GM08714 (cell line): ENCODE results near the gene PROKR1.
"Not testable (repeated sequence)": the region's sequence is repeated elsewhere in the genome, so short reads cannot be mapped to it uniquely, and the experiment has no call there.

Experiments used
- H3K4me3 ChIP-seq: fragments of 200-500 bp; sonication (Bioruptor generic); 2 replicates; pipeline ENCODE4 v1.5.1; 2014; ENCODE audit warnings: mild to moderate bottlenecking, low read length, inconsistent platforms
- ZNF274 ChIP-seq: IDR thresholded peaks from 2 replicates; pipeline ENCODE4 v1.6.1; 2012; ENCODE audit warnings: mild to moderate bottlenecking, low read depth, low read length

PROKR1 gene

DNA sequence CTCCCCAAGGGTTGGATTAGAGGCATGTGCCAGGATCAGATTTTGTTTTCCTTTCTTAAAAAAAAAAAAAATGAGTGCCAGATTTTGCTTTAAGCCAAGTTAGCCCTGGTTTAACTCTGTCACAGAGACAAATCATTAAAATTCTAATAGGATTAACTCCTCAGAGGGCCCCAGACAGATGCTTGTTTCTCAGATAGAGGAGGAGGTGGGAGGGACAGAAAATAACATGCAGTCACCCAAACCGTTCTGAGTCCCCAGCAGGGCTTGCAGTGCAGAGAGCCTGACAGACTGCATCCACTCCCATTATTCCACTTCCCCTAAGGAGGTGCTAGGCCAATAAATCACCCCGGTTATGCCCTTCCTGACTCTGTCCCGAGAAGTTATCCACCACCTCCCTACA lies 6.3 kb upstream of the PROKR1 start:
- H3K4me3 ChIP-seq, result no peak overlapping the region
- TF ChIP-seq ZNF274, result no peak

DNA sequence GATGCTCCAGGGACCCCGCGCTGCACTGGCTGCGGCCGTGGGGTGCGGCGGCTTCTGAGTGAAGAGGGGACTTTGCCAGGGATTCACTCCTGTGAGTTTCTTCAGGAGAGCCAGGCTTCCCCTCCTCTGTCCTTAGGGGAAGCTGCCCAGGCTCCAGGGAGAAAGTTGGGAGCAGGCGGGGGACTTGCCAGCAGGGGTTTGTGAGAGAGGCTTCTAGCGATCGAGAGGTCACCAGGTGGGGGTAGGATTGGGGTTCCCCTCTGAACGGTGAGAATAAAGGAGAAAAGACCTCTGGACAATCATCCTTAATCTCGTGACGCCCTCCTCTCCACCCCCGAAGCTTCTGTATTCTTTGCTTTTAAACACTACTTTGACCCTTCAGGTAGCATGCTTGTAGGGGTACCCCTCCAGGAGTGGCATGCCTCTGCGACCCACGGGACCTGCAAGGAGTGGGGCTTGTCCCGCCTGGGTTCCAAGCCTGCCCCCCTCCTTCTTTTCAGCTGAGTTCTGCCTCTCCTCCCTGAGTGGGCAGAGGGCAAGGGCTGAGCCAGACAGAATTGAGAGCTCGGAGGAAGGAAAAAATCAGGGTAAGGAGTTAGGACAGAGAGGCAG lies 601 bp downstream of the PROKR1 start:
- no peak overlapping the region for H3K4me3 ChIP-seq
- no peak for TF ChIP-seq ZNF274

DNA sequence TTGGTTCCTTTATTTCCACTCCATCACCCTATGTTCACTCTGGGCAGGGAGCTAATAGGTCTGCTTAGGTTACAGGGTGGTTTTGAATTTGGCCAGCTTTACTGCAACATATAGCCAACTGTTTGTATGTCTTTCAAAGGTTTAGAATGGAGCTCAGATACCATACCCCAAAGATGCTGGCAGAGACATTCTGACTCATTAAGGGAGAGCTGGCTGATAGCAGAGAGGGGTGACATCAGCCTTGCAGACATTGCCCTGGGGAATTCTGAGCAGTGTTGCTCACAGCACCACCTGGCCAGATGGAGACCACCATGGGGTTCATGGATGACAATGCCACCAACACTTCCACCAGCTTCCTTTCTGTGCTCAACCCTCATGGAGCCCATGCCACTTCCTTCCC lies 2.1 kb downstream of the PROKR1 start:
- no peak for TF ChIP-seq ZNF274
- no peak overlapping the region for H3K4me3 ChIP-seq

DNA sequence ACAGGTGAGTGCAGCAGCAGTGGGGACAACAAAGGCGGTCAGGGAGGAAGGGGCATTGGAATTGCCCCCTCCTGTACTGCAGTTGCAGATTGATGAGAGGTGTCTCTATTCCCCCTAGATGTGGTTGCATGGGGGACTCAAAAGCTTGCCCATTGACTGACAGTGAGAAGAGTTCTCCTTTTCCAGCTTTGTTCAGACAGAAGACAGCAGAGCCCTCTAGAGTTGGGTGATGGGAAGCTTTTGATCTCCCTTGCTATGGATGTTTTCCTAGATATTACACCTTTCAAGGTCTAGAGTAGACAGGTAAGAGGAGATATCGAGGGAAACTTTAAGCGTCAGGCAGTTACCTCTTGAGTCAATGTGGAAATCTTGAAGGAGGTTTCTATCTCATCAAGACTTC lies 2.9 kb downstream of the PROKR1 start:
- TF ChIP-seq ZNF274, result no peak
- H3K4me3 ChIP-seq, result no peak overlapping the region

DNA sequence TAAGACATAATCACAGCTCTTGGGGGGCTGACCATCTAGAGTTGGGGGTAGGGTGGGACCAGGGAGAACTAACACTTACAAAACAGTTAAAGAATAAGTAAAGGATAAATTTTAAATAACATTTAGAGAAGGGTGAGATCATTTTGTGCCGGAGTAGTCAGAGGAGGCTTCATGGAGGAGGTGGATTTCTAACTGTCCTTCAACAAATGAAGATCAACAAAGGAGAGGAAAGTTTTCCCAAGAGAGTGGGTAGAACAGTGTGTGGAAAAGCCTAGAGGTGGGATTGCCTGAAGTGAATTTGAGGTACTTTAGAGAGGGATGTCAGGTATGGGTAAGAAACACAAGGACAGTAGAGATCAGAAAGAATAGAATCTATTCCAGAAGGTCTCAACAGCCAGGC lies 7.3 kb downstream of the PROKR1 start:
- no peak for TF ChIP-seq ZNF274
- H3K4me3 ChIP-seq, result no peak overlapping the region

DNA sequence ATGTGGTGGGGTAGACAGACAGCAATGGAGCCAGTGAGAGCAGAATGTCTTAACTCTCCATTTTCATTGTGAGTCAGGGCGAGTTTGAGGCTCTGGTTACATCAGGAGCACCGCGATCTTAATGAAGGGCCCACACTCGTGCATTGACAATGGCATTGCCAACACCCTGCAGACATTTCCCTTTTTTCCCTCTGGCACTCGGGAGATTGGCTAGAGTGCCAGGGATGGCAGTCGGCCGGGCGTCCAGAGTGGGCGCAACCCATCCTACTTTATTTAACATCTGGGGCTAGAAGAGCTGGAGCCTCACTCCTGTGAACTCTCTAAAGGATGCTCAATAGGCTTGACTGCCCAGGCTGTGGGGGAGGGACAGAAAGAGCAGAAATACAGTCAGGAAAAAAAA lies 9.7 kb downstream of the PROKR1 start:
- no peak overlapping the region for H3K4me3 ChIP-seq
- TF ChIP-seq ZNF274, result no peak

DNA sequence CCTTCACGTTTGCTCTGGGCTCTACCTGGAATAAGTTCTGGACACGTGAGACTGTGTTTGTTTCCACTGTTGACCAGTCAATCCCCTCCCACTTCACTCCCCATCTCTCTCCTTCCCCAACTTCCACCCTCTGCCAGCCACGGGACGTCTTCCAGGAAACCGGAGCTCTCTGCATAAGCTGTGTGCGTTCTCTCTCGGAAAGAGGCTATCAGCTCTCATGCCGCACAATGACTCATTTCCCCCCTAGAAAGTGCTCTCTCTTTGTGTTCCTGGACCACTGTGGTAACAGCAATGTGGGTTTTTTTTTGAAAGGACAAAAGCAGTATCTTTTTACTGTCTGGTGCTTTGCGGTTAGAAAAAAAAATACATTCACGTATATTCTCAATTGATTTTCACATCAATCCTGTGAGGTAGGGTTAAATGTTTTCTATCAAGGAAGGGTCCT lies 10.2 kb downstream of the PROKR1 start:
- TF ChIP-seq ZNF274, result no peak
- no peak overlapping the region for H3K4me3 ChIP-seq

DNA sequence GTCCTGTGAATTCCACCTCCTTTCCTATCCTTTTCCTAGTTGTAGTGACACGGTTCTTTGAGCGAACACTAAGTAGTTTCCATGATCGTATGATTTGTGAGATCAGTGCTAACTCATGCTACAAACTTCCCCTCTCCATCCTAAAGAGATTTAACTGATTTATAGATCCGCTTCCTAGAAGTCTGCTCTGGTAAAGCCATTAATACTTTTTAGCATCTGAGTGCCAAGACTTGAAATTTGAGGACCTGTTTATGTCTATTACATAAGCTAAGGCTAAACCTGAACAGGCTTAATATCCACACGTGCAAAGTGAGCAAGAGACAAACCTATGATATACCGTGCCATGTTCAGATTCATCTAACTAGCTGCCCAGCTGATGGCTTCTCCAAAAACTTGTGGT lies 14.9 kb downstream of the PROKR1 start:
- no peak overlapping the region for H3K4me3 ChIP-seq
- no peak for TF ChIP-seq ZNF274

DNA sequence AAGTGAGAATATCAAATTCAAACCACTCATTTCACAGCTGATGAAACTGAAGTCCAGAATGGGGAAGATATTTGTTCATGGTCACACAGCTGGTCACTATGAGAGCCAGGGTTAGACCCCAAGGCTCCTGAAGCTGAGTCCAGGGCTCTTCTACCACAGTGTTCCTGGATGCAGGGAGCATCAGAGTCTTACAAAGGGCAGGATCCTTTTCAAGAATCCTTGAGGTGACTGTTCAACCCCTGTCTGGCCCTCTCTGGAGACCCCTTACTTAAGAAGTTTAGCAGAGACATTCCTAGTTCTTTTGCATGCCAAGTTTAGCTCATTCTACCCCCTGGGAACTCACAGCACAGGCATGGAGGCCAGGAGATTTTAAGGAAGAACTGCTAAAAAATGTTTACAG lies 15.7 kb downstream of the PROKR1 start:
- TF ChIP-seq ZNF274, result no peak
- no peak overlapping the region for H3K4me3 ChIP-seq

DNA sequence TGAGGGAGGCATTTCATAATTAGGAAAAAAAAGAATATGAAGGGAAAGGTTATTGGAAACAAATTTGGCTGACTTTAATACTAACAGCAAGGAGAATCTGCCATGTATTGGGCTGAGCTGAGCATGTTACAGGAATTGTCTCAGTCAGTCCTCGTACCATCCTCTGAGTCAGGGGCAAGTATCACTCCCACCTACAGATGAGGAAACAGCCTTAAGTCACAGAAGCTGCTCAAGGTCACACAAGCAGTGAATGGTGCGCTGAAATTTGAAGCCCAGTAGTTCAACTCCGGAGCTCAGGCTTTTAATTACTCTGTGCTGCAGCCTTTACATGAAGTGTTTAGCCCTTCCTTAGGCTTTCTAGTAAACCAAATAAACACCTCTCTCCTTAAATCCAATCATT lies 17.3 kb downstream of the PROKR1 start:
- TF ChIP-seq ZNF274, result no peak
- no peak overlapping the region for H3K4me3 ChIP-seq

DNA sequence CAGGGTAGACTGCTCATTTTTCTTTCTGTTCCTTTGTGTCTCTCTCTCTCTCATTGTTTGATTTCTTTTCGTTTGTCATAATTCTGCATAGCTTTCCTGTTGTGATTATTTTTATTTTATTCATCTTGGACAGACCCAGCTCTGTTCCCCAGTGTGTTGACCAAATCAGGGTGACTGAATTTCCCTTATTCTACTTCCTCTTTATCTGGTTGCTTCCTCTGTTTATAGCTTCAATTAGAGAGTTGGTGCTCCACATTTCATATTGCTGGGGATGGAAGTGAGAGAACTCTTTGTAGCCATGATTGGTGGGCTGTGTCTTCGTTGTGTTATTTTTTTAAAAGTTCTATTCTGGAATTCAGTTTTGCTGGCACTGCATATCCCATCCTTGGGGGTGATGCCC lies 19.1 kb downstream of the PROKR1 start:
- no peak overlapping the region for H3K4me3 ChIP-seq
- no peak for TF ChIP-seq ZNF274

DNA sequence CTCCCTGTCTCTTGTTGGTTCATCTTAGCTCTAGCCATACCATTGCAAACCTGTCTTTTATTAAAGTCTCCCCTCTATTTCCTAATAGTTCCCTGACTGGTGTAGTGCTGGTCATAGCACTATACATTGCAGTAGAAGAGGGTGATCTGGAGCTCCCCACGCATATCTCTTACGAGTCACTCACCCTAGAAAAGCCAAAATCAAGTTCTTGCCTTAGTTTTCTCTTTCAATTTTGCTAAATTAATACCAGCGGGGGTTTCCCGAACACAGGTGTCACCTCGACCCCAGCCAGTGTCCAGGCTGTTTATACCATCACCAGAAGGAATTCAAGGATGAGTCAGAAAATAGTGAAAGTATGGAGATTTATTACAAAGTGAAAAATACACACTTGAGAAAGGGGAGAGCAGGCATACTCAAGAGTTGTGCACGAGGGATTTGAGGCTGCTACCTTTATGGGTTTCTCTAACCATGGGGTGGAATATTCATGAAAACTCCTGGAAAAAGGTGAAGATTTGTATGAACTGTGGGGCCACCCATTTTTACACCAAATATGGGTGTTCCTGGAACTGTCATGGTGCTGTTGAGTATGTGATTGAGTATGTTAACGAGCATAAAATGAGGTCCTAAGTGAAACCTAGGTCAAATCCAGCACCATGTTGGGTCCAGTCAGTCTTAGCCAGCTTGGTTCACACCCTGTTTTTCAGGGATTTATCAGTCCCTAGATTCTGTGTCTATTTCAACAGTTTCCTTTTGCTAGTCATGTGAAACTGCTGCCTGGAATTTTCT lies 20.2 kb downstream of the PROKR1 start:
- no peak for TF ChIP-seq ZNF274
- no peak overlapping the region for H3K4me3 ChIP-seq

DNA sequence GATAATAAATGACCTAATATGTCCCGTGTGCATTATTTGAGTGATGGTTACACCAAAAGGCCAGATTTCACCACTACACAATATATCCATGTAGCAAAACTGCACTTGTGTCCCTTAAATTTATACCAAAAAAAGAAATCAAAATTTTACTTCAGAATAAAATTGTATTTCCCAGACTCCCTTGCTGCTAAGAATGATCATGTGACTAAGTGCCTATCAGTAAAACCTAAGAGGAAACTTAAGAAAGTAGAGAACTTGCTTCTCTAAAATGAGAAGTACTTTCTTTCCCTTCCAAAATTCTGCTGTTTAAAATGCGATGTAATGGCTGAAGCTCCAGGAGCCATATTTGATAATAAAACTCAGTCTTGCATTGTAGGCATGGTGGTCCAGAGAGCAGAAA lies 24.0 kb downstream of the PROKR1 start:
- H3K4me3 ChIP-seq, result no peak overlapping the region
- no peak for TF ChIP-seq ZNF274

DNA sequence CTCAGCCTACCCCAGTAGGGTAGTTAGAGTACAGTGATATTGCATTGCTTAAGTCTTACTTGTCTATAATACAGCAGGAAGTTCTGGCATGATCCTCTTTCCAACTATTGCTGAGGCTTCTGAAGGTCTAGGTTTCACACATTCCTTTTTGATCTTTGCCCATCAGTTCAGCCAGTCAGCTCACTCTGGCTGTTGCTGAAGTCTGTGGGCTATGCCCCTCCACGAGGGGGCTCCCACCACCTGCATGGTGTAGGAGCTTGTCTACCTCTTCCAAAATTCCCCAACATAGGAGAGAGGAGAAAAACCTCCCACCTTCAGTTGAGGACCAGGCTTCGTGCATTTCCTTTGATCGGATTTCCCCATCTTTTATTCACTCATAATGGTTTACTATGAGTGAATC lies 26.3 kb downstream of the PROKR1 start:
- H3K4me3 ChIP-seq, result no peak overlapping the region
- TF ChIP-seq ZNF274, result no peak

DNA sequence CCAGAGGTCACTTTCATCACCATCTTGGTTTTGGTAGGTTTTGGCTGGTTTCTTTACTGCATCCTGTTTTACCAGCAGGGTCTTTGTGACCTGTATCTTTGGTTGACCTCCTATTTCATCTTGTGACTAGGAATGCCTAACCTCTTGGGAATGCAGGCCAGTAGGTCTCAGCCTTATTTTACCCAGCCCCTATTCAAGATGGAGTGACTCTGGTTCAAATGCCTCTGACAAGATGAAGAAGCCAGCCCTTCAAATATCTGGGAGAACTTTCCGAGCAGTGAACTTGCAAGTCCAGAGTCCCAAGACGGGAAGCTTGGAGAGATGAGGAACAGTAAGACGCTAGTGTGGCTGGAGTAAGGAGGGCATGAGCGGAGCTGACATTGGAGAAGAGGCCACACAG lies 28.6 kb downstream of the PROKR1 start:
- TF ChIP-seq ZNF274, result no peak
- no peak overlapping the region for H3K4me3 ChIP-seq

DNA sequence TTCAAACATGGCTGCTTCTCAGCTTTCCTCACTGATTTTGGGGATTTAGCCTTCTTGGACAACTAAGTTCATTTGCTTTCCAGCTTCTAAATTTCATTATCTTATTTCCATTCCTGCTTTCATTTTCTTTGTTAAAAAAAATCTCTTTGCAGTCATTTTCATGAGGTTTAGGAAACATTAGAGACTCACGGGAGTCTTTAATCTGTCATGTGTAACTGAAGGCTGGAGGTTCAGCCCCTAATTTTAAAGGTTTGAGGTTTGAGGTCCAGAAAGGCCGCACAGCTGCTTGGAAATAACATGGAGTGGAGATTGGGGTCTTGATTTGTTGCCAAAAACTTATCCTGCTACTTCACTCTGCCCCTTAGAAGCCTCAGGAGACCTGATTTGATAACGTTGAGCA lies 30.3 kb downstream of the PROKR1 start:
- TF ChIP-seq ZNF274, result no peak
- H3K4me3 ChIP-seq, result no peak overlapping the region

DNA sequence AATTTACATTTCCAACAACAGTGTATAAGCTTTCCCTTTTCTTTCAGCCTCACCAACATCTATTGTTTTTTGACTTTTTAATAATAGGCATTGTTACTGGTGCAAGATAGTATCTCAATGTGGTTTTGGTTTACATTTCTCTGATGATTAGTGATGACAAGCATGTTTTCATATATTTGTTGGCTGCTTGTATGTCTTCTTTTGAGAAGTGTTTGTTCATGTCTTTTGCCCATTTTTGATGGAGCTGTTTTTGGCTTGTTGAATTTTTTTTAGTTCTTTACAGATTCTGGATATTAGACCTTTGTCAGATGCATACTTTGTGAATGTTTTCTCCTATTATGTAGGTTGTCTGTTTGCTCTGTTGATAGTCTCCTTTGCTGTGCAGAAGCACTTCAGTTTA lies 32.1 kb downstream of the PROKR1 start:
- no peak for TF ChIP-seq ZNF274
- no peak overlapping the region for H3K4me3 ChIP-seq

DNA sequence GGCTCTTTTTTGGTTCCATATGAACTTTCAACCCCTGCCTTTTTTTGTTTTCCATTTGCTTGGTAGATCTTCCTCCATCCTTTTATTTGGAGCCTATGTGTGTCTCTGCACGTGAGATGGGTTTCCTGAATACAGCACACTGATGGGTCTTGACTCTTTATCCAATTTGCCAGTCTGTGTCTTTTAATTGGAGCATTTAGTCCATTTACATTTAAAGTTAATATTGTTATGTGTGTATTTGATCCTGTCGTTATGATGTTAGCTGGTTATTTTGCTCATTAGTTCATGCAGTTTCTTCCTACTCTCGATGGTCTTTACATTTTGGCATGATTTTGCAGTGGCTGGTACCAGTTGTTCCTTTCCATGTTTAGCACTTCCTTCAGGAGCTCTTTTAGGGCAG lies 34.5 kb downstream of the PROKR1 start:
- not testable (repeated sequence) for H3K4me3 ChIP-seq

DNA sequence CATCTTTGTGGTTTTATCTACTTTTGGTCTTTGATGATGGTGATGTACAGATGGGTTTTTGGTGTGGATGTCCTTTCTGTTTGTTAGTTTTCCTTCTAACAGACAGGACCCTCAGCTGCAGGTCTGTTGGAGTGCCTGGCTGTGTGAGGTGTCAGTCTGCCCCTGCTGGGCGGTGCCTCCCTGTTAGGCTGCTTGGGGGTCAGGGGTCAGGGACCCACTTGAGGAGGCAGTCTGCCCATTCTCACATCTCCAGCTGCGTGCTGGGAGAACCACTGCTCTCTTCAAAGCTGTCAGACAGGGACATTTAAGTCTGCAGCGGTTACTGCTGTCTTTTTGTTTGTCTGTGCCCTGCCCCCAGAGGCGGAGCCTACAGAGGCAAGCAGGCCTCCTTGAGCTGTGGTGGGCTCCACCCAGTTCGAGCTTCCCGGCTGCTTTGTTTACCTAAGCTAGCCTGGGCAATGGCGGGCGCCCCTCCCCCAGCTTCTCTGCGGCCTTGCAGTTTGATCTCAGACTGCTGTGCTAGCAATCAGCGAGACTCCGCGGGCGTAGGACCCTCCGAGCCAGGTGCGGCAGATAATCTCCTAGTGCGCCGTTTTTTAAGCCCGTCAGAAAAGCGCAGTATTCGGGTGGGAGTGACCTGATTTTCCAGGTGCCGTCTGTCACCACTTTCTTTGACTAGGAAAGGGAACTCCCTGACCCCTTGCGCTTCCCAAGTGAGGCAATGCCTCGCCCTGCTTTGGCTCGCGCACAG lies 36.0 kb downstream of the PROKR1 start:
- not testable (repeated sequence) for H3K4me3 ChIP-seq

DNA sequence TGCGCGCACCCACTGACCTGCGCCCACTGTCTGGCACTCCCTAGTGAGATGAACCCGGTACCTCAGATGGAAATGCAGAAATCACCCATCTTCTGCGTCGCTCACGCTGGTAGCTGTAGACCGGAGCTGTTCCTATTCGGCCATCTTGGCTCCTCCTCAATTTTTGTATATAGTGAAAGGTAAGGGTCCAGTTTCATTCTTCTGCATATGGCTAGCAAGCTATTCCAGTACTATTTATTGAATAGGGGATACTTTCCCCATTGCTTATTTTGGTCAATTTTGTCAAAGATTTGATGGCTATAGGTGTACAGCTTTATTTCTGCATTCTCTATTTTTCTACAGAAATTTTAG lies 36.5 kb downstream of the PROKR1 start:
- H3K4me3 ChIP-seq, result not testable (repeated sequence)
